K562 (cell line): ENCODE data around the gene COASY. TPM values are rescaled to one million over a fixed set of nuclear protein-coding genes. Genes with fewer than 3 reads are reported as not detected.

ENCODE experiments used
- ATF3 ChIP-seq, 2 experiments: fragments of 450-650 bp in 1 of 2; sonication (generic) in 1 of 2; formaldehyde crosslinking in 1 of 2; IDR thresholded peaks in 1 of 2; conservative IDR thresholded peaks in 1 of 2; 2 replicates each; pipeline versions ENCODE4 v1.6.1 to v1.8.1; 2016 to 2023; ENCODE audit warnings: mild to moderate bottlenecking in 2 of 2, moderate library complexity in 2 of 2, inconsistent platforms in 1 of 2, missing genetic modification reagents in 1 of 2
- CREB3L1 ChIP-seq: fragments of 450-650 bp; IDR thresholded peaks from 2 replicates; pipeline ENCODE4 v1.6.1; 2014; ENCODE audit warnings: low read depth, mild to moderate bottlenecking, moderate library complexity, borderline replicate concordance
- DNMT1 ChIP-seq: fragments of 450-650 bp; IDR thresholded peaks from 2 replicates; pipeline ENCODE4 v1.6.1; 2016; ENCODE audit warnings: antibody characterized with exemption, mild to moderate bottlenecking
- EHMT2 ChIP-seq: fragments of 450-650 bp; IDR thresholded peaks from 2 replicates; pipeline ENCODE4 v1.6.1; 2018; ENCODE audit warnings: antibody characterized with exemption
- ESRRA ChIP-seq: fragments of 450-650 bp; IDR thresholded peaks from 2 replicates; pipeline ENCODE4 v1.6.1; 2014; ENCODE audit warnings: low read depth, mild to moderate bottlenecking, moderate library complexity, borderline replicate concordance
- FOXA3 ChIP-seq, 2 experiments: fragments of 450-650 bp in 1 of 2; sonication (generic) in 1 of 2; formaldehyde crosslinking; IDR thresholded peaks in 1 of 2; conservative IDR thresholded peaks in 1 of 2; 2 replicates each; pipeline versions ENCODE4 v1.4.0 to v1.8.0; 2020 to 2022; ENCODE audit warnings: mild to moderate bottlenecking in 2 of 2, missing genetic modification reagents in 1 of 2
- GTF3C2 ChIP-seq: IDR thresholded peaks from 3 replicates; pipeline ENCODE4 v1.6.1; 2011; ENCODE audit warnings: borderline replicate concordance, mild to moderate bottlenecking, moderate library complexity; ENCODE audit not compliant: insufficient read length; ENCODE audit errors: extremely low read depth
- IRF2 ChIP-seq: sonication (generic); formaldehyde crosslinking; IDR thresholded peaks from 2 replicates; pipeline ENCODE4 v1.8.1; 2022; ENCODE audit warnings: mild to moderate bottlenecking, missing genetic modification reagents
- MTA1 ChIP-seq: fragments of 450-650 bp; IDR thresholded peaks from 2 replicates; pipeline ENCODE4 v1.6.1; 2017; ENCODE audit warnings: borderline replicate concordance
- NFIX ChIP-seq: fragments of 250-450 bp; sonication (Bioruptor Pico); IDR thresholded peaks from 2 replicates; pipeline ENCODE4 v1.4.0; 2020; ENCODE audit warnings: low read depth, mild to moderate bottlenecking, moderate library complexity
- PATZ1 ChIP-seq: fragments of 250-450 bp; sonication (Bioruptor Pico); IDR thresholded peaks from 2 replicates; pipeline ENCODE4 v1.5.0; 2020; ENCODE audit warnings: mild to moderate bottlenecking, borderline replicate concordance
- STAT5B ChIP-seq: fragments of 250-450 bp; sonication (Bioruptor Pico); IDR thresholded peaks from 2 replicates; pipeline ENCODE4 v1.8.0; 2021; ENCODE audit warnings: mild to moderate bottlenecking, inconsistent platforms
- TSC22D4 ChIP-seq: fragments of 450-650 bp; IDR thresholded peaks from 2 replicates; pipeline ENCODE4 v1.6.1; 2016; ENCODE audit warnings: missing genetic modification characterization, missing biosample characterization, control low read depth
- USF2 ChIP-seq: sonication (generic); formaldehyde crosslinking; IDR thresholded peaks from 2 replicates; pipeline ENCODE4 v1.5.0; 2020; ENCODE audit warnings: missing genetic modification reagents
- XRCC5 ChIP-seq: fragments of 200-400 bp; formaldehyde crosslinking; IDR thresholded peaks from 2 replicates; pipeline ENCODE4 v1.6.1; 2017; ENCODE audit warnings: low read depth, mild to moderate bottlenecking, low read length
- ZKSCAN1 ChIP-seq: fragments of 150-350 bp; IDR thresholded peaks from 2 replicates; pipeline ENCODE4 v1.6.1; 2016; ENCODE audit warnings: low read depth, low read length
- ZNF778 ChIP-seq: fragments of 450-650 bp; formaldehyde crosslinking; IDR thresholded peaks from 2 replicates; pipeline ENCODE4 v1.4.0; 2020; ENCODE audit warnings: mild to moderate bottlenecking, moderate library complexity
- polyA plus RNA-seq, 8 experiments: library from polyadenylated mRNA; depleted of rRNA in 4 of 8; stranded (reverse) in 5 of 8; unstranded in 3 of 8; fragments of >200 nt; fragmentation: Nextera tagmentation in 2 of 8; fragmentation: Illumina TruSeq in 1 of 8; extraction: Ambion mirVana in 2 of 8; extraction: Trizol in 1 of 8; gene quantifications; 2 replicates each; pipeline versions ENCODE4 v1.2.1 to v1.2.3, GENCODE V29; 2011 to 2014; ENCODE audit warnings: inconsistent platforms in 1 of 8, missing spikeins in 1 of 8
- total RNA-seq, 7 experiments: library from RNA; depleted of rRNA in 6 of 7; stranded (reverse); fragments of >200 nt in 6 of 7; fragmentation: Illumina TruSeq in 2 of 7; extraction: Trizol in 2 of 7; gene quantifications; 2 replicates each; pipeline versions ENCODE4 v1.2.1 to v1.2.3, GENCODE V29; 2011 to 2021; ENCODE audit warnings: low replicate concordance in 1 of 7

Gene COASY
- total and polyA plus RNA-seq, 9 of the 15 experiments (the other 6 are each of a cell fraction or from before 2014, with no cell fraction given) = 25.4 to 175 (median 62.3) TPM

- no peak for TF ChIP-seq GTF3C2
- TF ChIP-seq ESRRA = no peak
- TF ChIP-seq IRF2 (CRISPR knock-in tag) = no peak
- TF ChIP-seq XRCC5 = no peak; the same call in 1 of the 2 replicates
- TF ChIP-seq USF2 = no peak
- TF ChIP-seq DNMT1 = no peak
- TF ChIP-seq EHMT2 = no peak
- TF ChIP-seq ZKSCAN1 = no peak; the same call in 1 of the 2 replicates
- no peak for TF ChIP-seq PATZ1 (CRISPR knock-in tag)
- TF ChIP-seq TSC22D4 (tag) = no peak
- TF ChIP-seq ATF3 (IDR thresholded peaks at IDR 0.05) = no peak
- TF ChIP-seq ATF3 (CRISPR knock-in tag; conservative IDR thresholded peaks at IDR 0.05) = no peak
- TF ChIP-seq FOXA3 (CRISPR knock-in tag; conservative IDR thresholded peaks at IDR 0.05 in 1 of 2, IDR thresholded peaks at IDR 0.05 in 1 of 2) = no peak
- no peak for TF ChIP-seq MTA1
- no peak for TF ChIP-seq CREB3L1
- TF ChIP-seq NFIX (CRISPR knock-in tag) = peak; percentile 18; the same call in 1 of the 2 replicates
- no peak for TF ChIP-seq STAT5B (CRISPR knock-in tag)
- no peak for TF ChIP-seq ZNF778 (CRISPR knock-in tag)
These were observed 43.0 kb upstream of the COASY start (continued) for GRCh38 chr17:42518755-42519545.
